VCaP (cell line): Measurements from ENCODE around the gene GJD4.

Source experiments
- H3K27ac ChIP-seq: fragments of 450-650 bp; 2 replicates; pipeline ENCODE4 v1.5.1; 2017
- TF ChIP-seq, protein P1 (sequence below): fragments of 450-650 bp; conservative IDR thresholded peaks from 2 replicates; pipeline ENCODE4 v1.5.1; 2017; ENCODE audit warnings: mild to moderate bottlenecking, moderate library complexity

The GJD4 gene

DNA sequence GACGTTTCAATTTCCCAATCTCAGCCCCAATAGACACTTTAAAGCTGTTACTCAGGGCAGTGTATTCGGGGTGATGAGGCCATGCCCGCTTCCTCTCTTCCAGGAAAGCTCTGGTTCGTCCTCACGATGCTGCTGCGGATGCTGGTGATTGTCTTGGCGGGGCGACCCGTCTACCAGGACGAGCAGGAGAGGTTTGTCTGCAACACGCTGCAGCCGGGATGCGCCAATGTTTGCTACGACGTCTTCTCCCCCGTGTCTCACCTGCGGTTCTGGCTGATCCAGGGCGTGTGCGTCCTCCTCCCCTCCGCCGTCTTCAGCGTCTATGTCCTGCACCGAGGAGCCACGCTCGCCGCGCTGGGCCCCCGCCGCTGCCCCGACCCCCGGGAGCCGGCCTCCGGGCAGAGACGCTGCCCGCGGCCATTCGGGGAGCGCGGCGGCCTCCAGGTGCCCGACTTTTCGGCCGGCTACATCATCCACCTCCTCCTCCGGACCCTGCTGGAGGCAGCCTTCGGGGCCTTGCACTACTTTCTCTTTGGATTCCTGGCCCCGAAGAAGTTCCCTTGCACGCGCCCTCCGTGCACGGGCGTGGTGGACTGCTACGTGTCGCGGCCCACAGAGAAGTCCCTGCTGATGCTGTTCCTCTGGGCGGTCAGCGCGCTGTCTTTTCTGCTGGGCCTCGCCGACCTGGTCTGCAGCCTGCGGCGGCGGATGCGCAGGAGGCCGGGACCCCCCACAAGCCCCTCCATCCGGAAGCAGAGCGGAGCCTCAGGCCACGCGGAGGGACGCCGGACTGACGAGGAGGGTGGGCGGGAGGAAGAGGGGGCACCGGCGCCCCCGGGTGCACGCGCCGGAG lies 2.6 kb downstream of the GJD4 start:
- TF ChIP-seq, protein P1, sequence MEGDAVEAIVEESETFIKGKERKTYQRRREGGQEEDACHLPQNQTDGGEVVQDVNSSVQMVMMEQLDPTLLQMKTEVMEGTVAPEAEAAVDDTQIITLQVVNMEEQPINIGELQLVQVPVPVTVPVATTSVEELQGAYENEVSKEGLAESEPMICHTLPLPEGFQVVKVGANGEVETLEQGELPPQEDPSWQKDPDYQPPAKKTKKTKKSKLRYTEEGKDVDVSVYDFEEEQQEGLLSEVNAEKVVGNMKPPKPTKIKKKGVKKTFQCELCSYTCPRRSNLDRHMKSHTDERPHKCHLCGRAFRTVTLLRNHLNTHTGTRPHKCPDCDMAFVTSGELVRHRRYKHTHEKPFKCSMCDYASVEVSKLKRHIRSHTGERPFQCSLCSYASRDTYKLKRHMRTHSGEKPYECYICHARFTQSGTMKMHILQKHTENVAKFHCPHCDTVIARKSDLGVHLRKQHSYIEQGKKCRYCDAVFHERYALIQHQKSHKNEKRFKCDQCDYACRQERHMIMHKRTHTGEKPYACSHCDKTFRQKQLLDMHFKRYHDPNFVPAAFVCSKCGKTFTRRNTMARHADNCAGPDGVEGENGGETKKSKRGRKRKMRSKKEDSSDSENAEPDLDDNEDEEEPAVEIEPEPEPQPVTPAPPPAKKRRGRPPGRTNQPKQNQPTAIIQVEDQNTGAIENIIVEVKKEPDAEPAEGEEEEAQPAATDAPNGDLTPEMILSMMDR: no peak
- H3K27ac ChIP-seq: peak overlapping the region; percentile 36; the same call in 1 of the 2 replicates

GRCh38 chr10:35608328-35608672 lies 3.2 kb downstream of the GJD4 start:
- TF ChIP-seq, protein P1: no peak

GRCh38 chr10:35611750-35612149 lies 6.6 kb downstream of the GJD4 start:
- H3K27ac ChIP-seq: peak overlapping the region; percentile 83
- TF ChIP-seq, protein P1: no peak

More at GRCh38 chr10:35608328-35608672, 3.2 kb downstream of the GJD4 start:
- H3K27ac ChIP-seq: peak overlapping the region; percentile 36; the same call in 1 of the 2 replicates

DNA sequence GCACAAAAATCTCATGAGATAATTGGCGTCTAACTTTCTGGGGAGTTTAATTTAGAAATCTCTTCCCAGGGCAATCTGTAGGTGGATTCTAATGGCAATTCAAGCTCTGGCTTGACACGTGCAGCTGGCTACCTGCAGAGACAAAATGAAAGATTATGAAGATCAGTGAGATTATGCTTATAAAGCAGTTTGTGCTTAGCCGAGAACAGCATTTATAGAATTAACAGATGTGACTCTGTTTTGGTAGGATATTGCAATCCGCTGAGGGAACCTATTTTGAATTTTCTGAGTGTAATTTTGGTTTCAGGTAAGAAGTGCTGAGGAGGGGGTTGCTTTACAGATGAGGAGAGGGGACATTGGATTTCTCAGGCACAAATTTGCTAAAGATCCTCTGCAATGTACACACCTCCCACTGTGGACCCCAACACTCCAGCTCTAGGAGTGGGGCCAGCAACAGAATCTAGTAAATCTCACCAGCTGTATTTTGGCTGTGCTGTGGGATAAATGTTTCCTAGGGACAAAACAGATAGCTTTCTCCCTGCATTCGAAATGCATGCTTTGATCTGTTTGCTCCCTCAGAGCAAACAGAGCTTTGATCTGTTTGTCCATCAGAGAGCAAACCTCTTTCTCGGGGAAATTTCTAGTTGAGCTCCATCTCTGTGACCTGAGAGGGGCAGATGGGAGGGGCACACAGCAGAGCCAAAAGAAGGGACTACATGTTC lies 7.4 kb downstream of the GJD4 start:
- TF ChIP-seq, protein P1: no peak
- peak overlapping the region; percentile 83 for H3K27ac ChIP-seq

DNA sequence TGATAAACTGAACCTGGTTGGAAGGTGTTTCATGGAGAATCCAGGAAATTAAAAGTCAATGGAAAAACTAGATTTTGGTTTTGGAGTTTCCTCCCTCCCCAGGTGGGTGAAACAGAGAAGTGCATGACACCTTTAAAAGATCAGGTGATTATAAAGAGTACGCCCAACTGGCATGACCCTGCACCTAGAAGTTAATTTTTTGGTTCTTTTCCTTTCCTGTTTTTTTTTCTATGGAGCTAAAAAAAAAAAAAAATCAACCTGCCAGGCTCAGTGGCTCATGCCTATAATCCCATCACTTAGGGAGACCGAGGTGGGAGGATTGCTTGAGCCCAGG lies 7.9 kb downstream of the GJD4 start:
- TF ChIP-seq, protein P1: no peak
- peak overlapping the region; percentile 83 for H3K27ac ChIP-seq

DNA sequence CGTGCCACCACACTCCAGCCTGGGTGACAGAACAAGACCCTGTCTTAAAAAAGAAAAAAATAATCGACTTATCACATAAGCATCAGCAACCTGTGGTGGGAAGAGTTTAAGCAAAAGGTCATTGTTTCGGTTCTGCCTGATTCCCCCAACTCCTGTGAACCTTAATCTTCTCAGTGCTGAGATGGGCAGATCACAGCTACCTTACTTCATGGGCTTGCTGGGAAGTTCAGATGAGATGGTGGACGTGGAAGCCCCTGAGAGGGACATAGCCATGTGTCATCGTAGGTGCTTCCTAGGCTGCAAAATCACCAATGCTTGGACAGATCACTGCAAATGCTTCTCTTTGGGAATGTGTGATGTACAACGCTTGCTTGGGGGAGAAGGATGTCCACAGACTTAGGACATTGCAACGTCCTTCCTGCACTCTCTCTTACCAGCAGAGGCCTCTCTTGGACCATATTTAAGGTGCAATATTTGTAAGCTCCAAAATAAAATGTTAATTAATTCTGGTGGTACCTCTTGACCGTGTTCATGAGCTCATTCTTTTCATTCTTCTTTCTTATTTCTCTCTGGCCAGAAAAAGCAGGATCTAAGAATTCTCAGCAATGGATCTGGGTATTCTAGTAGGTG lies 8.6 kb downstream of the GJD4 start:
- TF ChIP-seq, protein P1: peak; percentile 60
- H3K27ac ChIP-seq: peak overlapping the region; percentile 83

DNA sequence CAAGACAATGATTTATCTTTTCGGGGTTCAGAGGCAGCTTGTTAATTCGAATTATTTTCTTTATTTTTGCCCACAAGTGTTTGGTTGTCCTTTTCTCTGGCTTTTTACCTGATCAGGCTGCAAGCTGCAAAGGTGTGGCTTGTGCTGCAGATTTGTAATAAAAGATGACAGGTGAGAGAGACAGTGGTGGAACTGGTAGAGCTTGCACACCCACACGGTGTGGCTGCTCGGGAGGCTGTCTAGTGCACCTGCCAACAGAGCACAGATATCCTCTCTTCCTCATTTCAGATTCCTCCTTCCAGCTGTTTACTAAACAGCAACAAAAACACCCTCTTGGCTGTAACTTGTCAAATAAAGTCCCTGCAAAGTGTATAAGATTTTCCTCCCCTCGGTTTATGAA lies 9.2 kb downstream of the GJD4 start:
- TF ChIP-seq, protein P1: no peak
- H3K27ac ChIP-seq: peak overlapping the region; percentile 83
